ENCODE results near the gene EIF3CL.
"Not testable (repeated sequence)": the region's sequence is repeated elsewhere in the genome, so short reads cannot be mapped to it uniquely, and the experiment has no call there.

EIF3CL gene

DNA sequence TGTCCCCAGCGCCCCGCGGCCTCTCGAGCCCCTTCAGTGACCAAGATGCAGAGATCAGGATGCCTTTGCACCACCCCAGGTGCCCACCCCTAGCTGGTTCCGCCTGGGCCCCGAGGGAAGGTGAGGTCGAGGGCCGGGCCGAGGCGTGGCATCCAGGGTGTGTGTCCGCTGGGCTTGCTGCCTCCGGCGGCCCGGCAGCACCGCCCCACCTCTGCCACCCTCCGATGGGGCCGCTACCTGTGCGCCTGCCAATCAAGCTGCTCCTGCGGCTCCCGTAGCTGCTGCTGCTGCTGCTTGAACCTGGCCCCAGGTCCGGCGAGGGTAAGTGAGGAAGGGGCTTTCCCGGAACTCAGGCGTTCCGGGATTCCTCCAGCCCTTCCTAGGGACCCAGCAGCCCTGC lies 29.4 kb downstream of the EIF3CL start:
- H3K4me2 ChIP-seq (ENCODE audit: low read length, poor library complexity, severe bottlenecking); H3K36me3 ChIP-seq (ENCODE audit: control insufficient read depth in 1 of 2, insufficient read depth in 2 of 2, low read depth in 1 of 2, low read length in 2 of 2); H3K14ac ChIP-seq (ENCODE audit: low read length in 2 of 2); H3K9ac ChIP-seq (ENCODE audit: low read length); H2AK5ac ChIP-seq (ENCODE audit: low read length, severe bottlenecking); H2AFZ ChIP-seq (ENCODE audit: low read depth, low read length); H3K18ac ChIP-seq (ENCODE audit: low read depth in 1 of 2, low read length in 2 of 2); H2BK5ac ChIP-seq (ENCODE audit: low read depth, low read length, poor library complexity, severe bottlenecking); H2BK120ac ChIP-seq (ENCODE audit: low read depth, low read length); H3K27me3 ChIP-seq (ENCODE audit: control insufficient read depth in 1 of 2, insufficient read depth in 1 of 2, low read length in 2 of 2); H2BK15ac ChIP-seq (ENCODE audit: low read depth, poor library complexity, severe bottlenecking); H4K8ac ChIP-seq (ENCODE audit: low read length); H3K9me3 ChIP-seq (ENCODE audit: control insufficient read depth, low read length); H4K91ac ChIP-seq (ENCODE audit: low read length); H3K4ac ChIP-seq (ENCODE audit: low read depth in 1 of 2, low read length in 2 of 2); H3K27ac ChIP-seq (ENCODE audit: low read length, poor library complexity, severe bottlenecking); H3K4me3 ChIP-seq (ENCODE audit: insufficient read depth in 1 of 2, low read depth in 1 of 2, low read length in 2 of 2); H3K23ac ChIP-seq (ENCODE audit: low read length in 2 of 2); H2BK12ac ChIP-seq (ENCODE audit: low read length in 2 of 2); H3K79me1 ChIP-seq (replicated peaks; ENCODE audit: low read length, poor library complexity, severe bottlenecking); DNase-seq; H3K4me1 ChIP-seq (ENCODE audit: control insufficient read depth, insufficient read depth, low read depth, low read length): not testable (repeated sequence)
- no CpG with 5 or more reads among the region's 25 CpGs for WGBS

DNA sequence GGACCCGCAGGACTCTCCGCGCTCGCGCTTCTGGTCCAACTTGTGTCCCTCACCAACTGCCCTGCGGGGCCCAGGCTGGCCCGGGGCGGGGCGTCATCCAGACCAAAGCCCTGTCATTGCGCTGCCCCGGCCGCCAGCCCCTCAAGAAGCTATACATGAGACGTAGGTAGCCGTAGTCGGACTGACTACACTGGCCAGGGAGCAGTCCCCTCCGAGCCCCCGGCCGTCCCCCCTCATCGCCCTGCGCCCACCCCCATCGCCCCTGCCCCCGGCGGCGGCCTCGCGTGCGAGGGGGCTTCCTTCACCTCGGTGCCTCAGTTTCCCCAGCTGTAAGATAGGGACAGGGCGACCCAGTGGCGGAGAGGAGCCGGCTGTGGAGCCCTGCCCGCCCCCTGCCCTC lies 35.7 kb downstream of the EIF3CL start:
- not testable (repeated sequence) for H2AFZ ChIP-seq (ENCODE audit: low read depth, low read length); H3K27me3 ChIP-seq (ENCODE audit: control insufficient read depth in 1 of 2, insufficient read depth in 1 of 2, low read length in 2 of 2); H3K4me2 ChIP-seq (ENCODE audit: low read length, poor library complexity, severe bottlenecking); H2BK12ac ChIP-seq (ENCODE audit: low read length in 2 of 2); H3K36me3 ChIP-seq (ENCODE audit: control insufficient read depth in 1 of 2, insufficient read depth in 2 of 2, low read depth in 1 of 2, low read length in 2 of 2); H4K91ac ChIP-seq (ENCODE audit: low read length); H4K8ac ChIP-seq (ENCODE audit: low read length); H3K9me3 ChIP-seq (ENCODE audit: control insufficient read depth, low read length); H3K9ac ChIP-seq (ENCODE audit: low read length); H3K4me3 ChIP-seq (ENCODE audit: insufficient read depth in 1 of 2, low read depth in 1 of 2, low read length in 2 of 2); H3K18ac ChIP-seq (ENCODE audit: low read depth in 1 of 2, low read length in 2 of 2); H3K4me1 ChIP-seq (ENCODE audit: control insufficient read depth, insufficient read depth, low read depth, low read length); H3K27ac ChIP-seq (ENCODE audit: low read length, poor library complexity, severe bottlenecking); H2BK5ac ChIP-seq (ENCODE audit: low read depth, low read length, poor library complexity, severe bottlenecking); DNase-seq; H2BK120ac ChIP-seq (ENCODE audit: low read depth, low read length); H2AK5ac ChIP-seq (ENCODE audit: low read length, severe bottlenecking); H2BK15ac ChIP-seq (ENCODE audit: low read depth, poor library complexity, severe bottlenecking); H3K79me1 ChIP-seq (replicated peaks; ENCODE audit: low read length, poor library complexity, severe bottlenecking); H3K23ac ChIP-seq (ENCODE audit: low read length in 2 of 2); H3K14ac ChIP-seq (ENCODE audit: low read length in 2 of 2); H3K4ac ChIP-seq (ENCODE audit: low read depth in 1 of 2, low read length in 2 of 2)
- WGBS, result 82% methylated on average over 9 of the region's 32 CpGs

DNA sequence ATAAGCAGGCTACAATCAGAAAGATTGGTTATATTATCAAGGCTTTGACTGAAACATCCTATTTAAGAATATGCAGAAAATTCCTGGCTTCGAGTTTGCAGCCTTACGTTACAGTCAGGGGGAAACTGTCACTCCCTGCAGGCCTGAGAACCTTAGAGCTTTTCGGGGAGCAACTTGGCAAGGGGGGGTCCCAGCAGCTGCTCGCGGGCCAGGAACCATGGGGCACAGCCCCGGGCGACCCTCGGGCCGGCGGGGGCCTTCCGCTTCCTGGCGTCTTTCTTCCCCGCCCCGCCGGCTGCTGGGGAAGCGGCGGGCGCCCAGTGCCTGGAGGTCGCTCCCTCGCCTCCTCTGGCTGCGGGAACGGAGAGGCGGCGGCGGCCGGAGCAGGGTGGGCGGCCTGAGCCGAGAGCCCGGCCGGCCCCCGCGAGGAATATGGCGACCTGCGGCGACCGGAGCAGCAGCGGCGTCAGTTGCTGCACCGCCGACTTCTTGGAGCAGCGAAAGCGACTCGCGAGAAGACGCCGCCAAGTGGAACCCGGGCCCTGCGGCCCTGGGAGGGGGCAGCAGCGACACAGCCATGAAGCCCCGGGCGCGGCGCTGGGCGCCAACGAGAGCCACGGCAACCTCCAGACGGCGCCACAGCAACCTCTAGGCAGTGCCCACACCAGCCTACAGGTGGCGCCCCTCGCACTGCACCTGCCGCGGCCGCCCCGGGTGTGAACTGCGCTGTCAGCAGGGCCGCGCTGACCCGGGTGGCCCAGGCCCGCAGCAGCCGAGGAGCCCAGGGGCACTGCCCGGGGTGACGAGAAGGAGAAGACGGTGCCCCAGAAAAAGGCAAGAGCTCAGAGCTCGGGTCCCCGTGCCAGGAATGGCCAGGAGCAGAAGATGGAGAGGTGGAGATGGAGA lies 39.1 kb downstream of the EIF3CL start:
- H3K23ac ChIP-seq (ENCODE audit: low read length in 2 of 2); H3K9ac ChIP-seq (ENCODE audit: low read length); H3K4ac ChIP-seq (ENCODE audit: low read depth in 1 of 2, low read length in 2 of 2); DNase-seq; H2BK15ac ChIP-seq (ENCODE audit: low read depth, poor library complexity, severe bottlenecking); H4K91ac ChIP-seq (ENCODE audit: low read length); H4K8ac ChIP-seq (ENCODE audit: low read length); H3K18ac ChIP-seq (ENCODE audit: low read depth in 1 of 2, low read length in 2 of 2); H2BK120ac ChIP-seq (ENCODE audit: low read depth, low read length); H3K4me3 ChIP-seq (ENCODE audit: insufficient read depth in 1 of 2, low read depth in 1 of 2, low read length in 2 of 2); H3K4me1 ChIP-seq (ENCODE audit: control insufficient read depth, insufficient read depth, low read depth, low read length); H2AK5ac ChIP-seq (ENCODE audit: low read length, severe bottlenecking); H2AFZ ChIP-seq (ENCODE audit: low read depth, low read length); H2BK5ac ChIP-seq (ENCODE audit: low read depth, low read length, poor library complexity, severe bottlenecking); H3K27me3 ChIP-seq (ENCODE audit: control insufficient read depth in 1 of 2, insufficient read depth in 1 of 2, low read length in 2 of 2); H2BK12ac ChIP-seq (ENCODE audit: low read length in 2 of 2); H3K4me2 ChIP-seq (ENCODE audit: low read length, poor library complexity, severe bottlenecking); H3K14ac ChIP-seq (ENCODE audit: low read length in 2 of 2); H3K36me3 ChIP-seq (ENCODE audit: control insufficient read depth in 1 of 2, insufficient read depth in 2 of 2, low read depth in 1 of 2, low read length in 2 of 2); H3K9me3 ChIP-seq (ENCODE audit: control insufficient read depth, low read length); H3K79me1 ChIP-seq (replicated peaks; ENCODE audit: low read length, poor library complexity, severe bottlenecking); H3K27ac ChIP-seq (ENCODE audit: low read length, poor library complexity, severe bottlenecking): not testable (repeated sequence)
- WGBS, result no CpG with 5 or more reads among the region's 75 CpGs

DNA sequence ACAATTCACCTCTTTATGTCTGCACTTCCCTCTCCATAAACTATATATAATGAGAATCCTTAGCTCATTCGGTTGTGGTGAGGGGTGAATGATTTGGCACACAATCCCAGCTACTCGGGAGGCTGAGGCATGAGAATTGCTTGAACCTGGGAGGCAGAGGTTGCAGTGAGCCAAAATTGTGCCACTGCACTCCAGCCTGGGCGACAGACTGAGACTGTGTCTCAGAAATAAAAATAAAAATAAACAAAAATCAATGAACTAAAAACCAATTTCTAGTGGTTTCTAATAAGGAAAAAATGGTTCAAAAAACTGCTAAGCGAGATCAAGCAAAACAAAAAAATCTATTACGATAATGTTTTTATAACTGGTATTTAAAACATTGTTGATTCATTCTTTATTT lies 40.2 kb downstream of the EIF3CL start, which contains the start of gene NPIPB6:
Gene NPIPB6 (minus strand): TSS at position 101 of the 400 bp plus-strand sequence. CDS start 686 bp downstream, outside the sequence.
- H2BK120ac ChIP-seq (ENCODE audit: low read depth, low read length); H2AFZ ChIP-seq (ENCODE audit: low read depth, low read length); H4K8ac ChIP-seq (ENCODE audit: low read length); H2AK5ac ChIP-seq (ENCODE audit: low read length, severe bottlenecking); H3K9me3 ChIP-seq (ENCODE audit: control insufficient read depth, low read length); H3K4me3 ChIP-seq (ENCODE audit: insufficient read depth in 1 of 2, low read depth in 1 of 2, low read length in 2 of 2); H2BK15ac ChIP-seq (ENCODE audit: low read depth, poor library complexity, severe bottlenecking); H3K27me3 ChIP-seq (ENCODE audit: control insufficient read depth in 1 of 2, insufficient read depth in 1 of 2, low read length in 2 of 2); H3K4me2 ChIP-seq (ENCODE audit: low read length, poor library complexity, severe bottlenecking); DNase-seq; H3K36me3 ChIP-seq (ENCODE audit: control insufficient read depth in 1 of 2, insufficient read depth in 2 of 2, low read depth in 1 of 2, low read length in 2 of 2); H2BK5ac ChIP-seq (ENCODE audit: low read depth, low read length, poor library complexity, severe bottlenecking); H3K14ac ChIP-seq (ENCODE audit: low read length in 2 of 2); H3K9ac ChIP-seq (ENCODE audit: low read length); H3K4ac ChIP-seq (ENCODE audit: low read depth in 1 of 2, low read length in 2 of 2); H3K79me1 ChIP-seq (replicated peaks; ENCODE audit: low read length, poor library complexity, severe bottlenecking); H3K18ac ChIP-seq (ENCODE audit: low read depth in 1 of 2, low read length in 2 of 2); H4K91ac ChIP-seq (ENCODE audit: low read length); H2BK12ac ChIP-seq (ENCODE audit: low read length in 2 of 2); H3K27ac ChIP-seq (ENCODE audit: low read length, poor library complexity, severe bottlenecking); H3K4me1 ChIP-seq (ENCODE audit: control insufficient read depth, insufficient read depth, low read depth, low read length); H3K23ac ChIP-seq (ENCODE audit: low read length in 2 of 2): not testable (repeated sequence)
- no CpG with 5 or more reads among the region's 5 CpGs for WGBS

Data from mesenchymal stem cell (in vitro differentiated cells and primary cell).